ENCODE data around the gene ADORA1.

- TF ChIP-seq POLR2A (IDR thresholded peaks at IDR 0.05) (no peak), CTCF (IDR thresholded peaks at IDR 0.05) (no peak)
Measured at GRCh38 chr1:203151362-203152157, 24.0 kb downstream of the ADORA1 start.

All from thyroid gland (tissue), 4 donors.